ENCODE measurements around the gene SSPN. TPM values are rescaled to one million over a fixed set of nuclear protein-coding genes. Genes with fewer than 3 reads are reported as not detected.

SSPN gene
- total RNA-seq, 1 donor from 2014 or later: 6.3 TPM

GRCh38 chr12:26273811-26274210 is 78.4 kb downstream of the SSPN start:
- H2AFZ ChIP-seq (ENCODE audit: low read depth, low read length): no peak overlapping the region
- H3K27me3 ChIP-seq (ENCODE audit: insufficient read depth, low read length): no peaks in the 10 kb centered on the region
- H3K36me3 ChIP-seq (ENCODE audit: insufficient read depth, low read length): no peaks in the 10 kb centered on the region
- no peaks in the 10 kb centered on the region for H3K36me3 Mint-ChIP-seq (ENCODE audit: low read depth, unreplicated experiment)
- peak overlapping the region; percentile 86 for H3K27ac ChIP-seq (ENCODE audit: low read depth, low read length)
- H3K4me1 ChIP-seq (ENCODE audit: insufficient read depth, low read length): peaks cover 43% of the 10 kb centered on the region
- peak overlapping the region; percentile 97 for H3K27ac Mint-ChIP-seq (ENCODE audit: unreplicated experiment)
- H3K9ac ChIP-seq (ENCODE audit: low read length): peak overlapping the region; percentile 74
- DNase-seq (ENCODE audit: low read depth) (no peak), FAIRE-seq (no peak)
- no peaks in the 10 kb centered on the region for H3K79me2 ChIP-seq (ENCODE audit: insufficient read depth, low read length)
- peaks cover under 1% of the 10 kb centered on the region for H3K27me3 Mint-ChIP-seq (ENCODE audit: low read depth, unreplicated experiment)
- H3K4me1 Mint-ChIP-seq (ENCODE audit: low read depth, unreplicated experiment): peaks cover 39% of the 10 kb centered on the region
- TF ChIP-seq, protein P1, sequence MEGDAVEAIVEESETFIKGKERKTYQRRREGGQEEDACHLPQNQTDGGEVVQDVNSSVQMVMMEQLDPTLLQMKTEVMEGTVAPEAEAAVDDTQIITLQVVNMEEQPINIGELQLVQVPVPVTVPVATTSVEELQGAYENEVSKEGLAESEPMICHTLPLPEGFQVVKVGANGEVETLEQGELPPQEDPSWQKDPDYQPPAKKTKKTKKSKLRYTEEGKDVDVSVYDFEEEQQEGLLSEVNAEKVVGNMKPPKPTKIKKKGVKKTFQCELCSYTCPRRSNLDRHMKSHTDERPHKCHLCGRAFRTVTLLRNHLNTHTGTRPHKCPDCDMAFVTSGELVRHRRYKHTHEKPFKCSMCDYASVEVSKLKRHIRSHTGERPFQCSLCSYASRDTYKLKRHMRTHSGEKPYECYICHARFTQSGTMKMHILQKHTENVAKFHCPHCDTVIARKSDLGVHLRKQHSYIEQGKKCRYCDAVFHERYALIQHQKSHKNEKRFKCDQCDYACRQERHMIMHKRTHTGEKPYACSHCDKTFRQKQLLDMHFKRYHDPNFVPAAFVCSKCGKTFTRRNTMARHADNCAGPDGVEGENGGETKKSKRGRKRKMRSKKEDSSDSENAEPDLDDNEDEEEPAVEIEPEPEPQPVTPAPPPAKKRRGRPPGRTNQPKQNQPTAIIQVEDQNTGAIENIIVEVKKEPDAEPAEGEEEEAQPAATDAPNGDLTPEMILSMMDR (IDR thresholded peaks at IDR 0.05; ENCODE audit: insufficient read depth, low read depth, low read length): no peak
- TF ChIP-seq EZH2 (IDR thresholded peaks at IDR 0.05; ENCODE audit: insufficient read depth, low read length): no peak
- H3K9me3 ChIP-seq (ENCODE audit: insufficient read depth, low read depth, low read length): no peaks in the 10 kb centered on the region
- H3K4me3 Mint-ChIP-seq (ENCODE audit: unreplicated experiment): no peak overlapping the region
- no peak overlapping the region for H3K4me3 ChIP-seq (ENCODE audit: insufficient read depth, low read depth, low read length)
- peaks cover 2% of the 10 kb centered on the region for H3K9me3 Mint-ChIP-seq (ENCODE audit: unreplicated experiment)
- H3K4me2 ChIP-seq (ENCODE audit: low read length): peak overlapping the region; percentile 67
- no peaks in the 10 kb centered on the region for H4K20me1 ChIP-seq (ENCODE audit: insufficient read depth, low read length)

GRCh38 chr12:26274441-26275312 is 79.3 kb downstream of the SSPN start:
- Histone ChIP-seq H2AFZ (ENCODE audit: low read depth, low read length) (peak overlapping the region; percentile 40), H3K4me3 (ENCODE audit: insufficient read depth, low read depth, low read length) (no peak overlapping the region), H3K4me2 (ENCODE audit: low read length) (peak overlapping the region; percentile 67), H3K9ac (ENCODE audit: low read length) (peak overlapping the region; percentile 74), H4K20me1 (ENCODE audit: insufficient read depth, low read length) (no peaks in the 10 kb centered on the region), H3K4me1 (ENCODE audit: insufficient read depth, low read length) (peaks cover 43% of the 10 kb centered on the region), H3K9me3 (ENCODE audit: insufficient read depth, low read depth, low read length) (no peaks in the 10 kb centered on the region), H3K27ac (ENCODE audit: low read depth, low read length) (peak overlapping the region; percentile 86), H3K36me3 (ENCODE audit: insufficient read depth, low read length) (no peaks in the 10 kb centered on the region), H3K79me2 (ENCODE audit: insufficient read depth, low read length) (no peaks in the 10 kb centered on the region), H3K27me3 (ENCODE audit: insufficient read depth, low read length) (no peaks in the 10 kb centered on the region)
- TF ChIP-seq, protein P1 (IDR thresholded peaks at IDR 0.05; ENCODE audit: insufficient read depth, low read depth, low read length): peak; percentile 17
- no peak for TF ChIP-seq EZH2 (IDR thresholded peaks at IDR 0.05; ENCODE audit: insufficient read depth, low read length)
- FAIRE-seq (peak; percentile 56), DNase-seq (ENCODE audit: low read depth) (peak; percentile 99)
- Mint-ChIP-seq H3K27ac (ENCODE audit: unreplicated experiment) (peak overlapping the region; percentile 97), H3K36me3 (ENCODE audit: low read depth, unreplicated experiment) (no peaks in the 10 kb centered on the region), H3K4me3 (ENCODE audit: unreplicated experiment) (peak overlapping the region; percentile 34), H3K4me1 (ENCODE audit: low read depth, unreplicated experiment) (peaks cover 39% of the 10 kb centered on the region), H3K27me3 (ENCODE audit: low read depth, unreplicated experiment) (peaks cover 9% of the 10 kb centered on the region), H3K9me3 (ENCODE audit: unreplicated experiment) (peaks cover 6% of the 10 kb centered on the region)
